HAP-1 (cell line): Measurements from ENCODE around the gene DBH.
"Not testable (repeated sequence)": the region's sequence is repeated elsewhere in the genome, so short reads cannot be mapped to it uniquely, and the experiment has no call there.

Source experiments
- DNase-seq, 2 experiments: peaks; one replicate each; pipeline ENCODE4 v3.0.0-alpha.2; 2016 to 2020; ENCODE audit warnings: low spot score in 2 of 2
- H3K27me3 ChIP-seq: fragments of 250-450 bp; sonication (Bioruptor Pico); 2 replicates; pipeline ENCODE4 v1.5.1; 2020; ENCODE audit warnings: low read depth, mild to moderate bottlenecking, moderate library complexity
- H3K36me3 ChIP-seq: fragments of 250-450 bp; sonication (Bioruptor Pico); replicated peaks from 2 replicates; pipeline ENCODE4 v1.5.1; 2020; ENCODE audit warnings: mild to moderate bottlenecking
- H3K4me1 ChIP-seq: fragments of 250-450 bp; sonication (Bioruptor Pico); 2 replicates; pipeline ENCODE4 v1.5.1; 2020; ENCODE audit warnings: mild to moderate bottlenecking
- H3K4me3 ChIP-seq: fragments of 250-450 bp; sonication (Bioruptor Pico); 2 replicates; pipeline ENCODE4 v1.5.1; 2020; ENCODE audit warnings: mild to moderate bottlenecking, moderate library complexity
- H3K9me3 ChIP-seq: fragments of 250-450 bp; sonication (Bioruptor Pico); 2 replicates; pipeline ENCODE4 v1.5.1; 2020; ENCODE audit warnings: mild to moderate bottlenecking, moderate library complexity
- in situ Hi-C: fragments of 300-500 bp; cut with MboI; formaldehyde crosslinking; loops from 3 replicates; pipeline ENCODE4 v1.14.3; 2020; ENCODE audit warnings: low sequenced_read_pairs, inconsistent platforms, mixed read lengths

The DBH gene

DNA sequence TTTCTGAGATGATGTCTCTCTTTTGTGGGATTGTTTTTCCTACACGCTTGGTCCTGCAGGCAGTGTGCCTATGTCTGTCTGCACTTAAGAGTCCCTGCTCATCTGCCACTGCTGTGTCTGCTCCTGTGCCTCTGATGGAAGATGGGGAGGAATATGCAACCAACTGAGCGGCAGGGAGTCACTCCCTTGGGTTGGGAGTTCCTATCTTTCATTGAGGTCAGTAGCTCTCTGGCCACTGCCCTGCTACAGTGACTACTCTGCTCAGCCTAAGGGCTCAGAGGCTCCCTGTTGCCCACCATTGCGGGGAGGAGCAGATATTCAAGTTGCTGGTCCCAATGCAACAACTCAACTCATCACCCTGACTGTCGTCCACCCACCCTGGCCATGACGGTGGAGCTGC, 13.6 kb upstream of the DBH start:
- Histone ChIP-seq H3K4me1 (no peaks in the 10 kb centered on the region), H3K27me3 (peaks cover 32% of the 10 kb centered on the region), H3K36me3 (no peaks in the 10 kb centered on the region), H3K4me3 (no peak overlapping the region), H3K9me3 (no peaks in the 10 kb centered on the region)
- in situ Hi-C loops: no loop called here
- DNase-seq: no peak

DNA sequence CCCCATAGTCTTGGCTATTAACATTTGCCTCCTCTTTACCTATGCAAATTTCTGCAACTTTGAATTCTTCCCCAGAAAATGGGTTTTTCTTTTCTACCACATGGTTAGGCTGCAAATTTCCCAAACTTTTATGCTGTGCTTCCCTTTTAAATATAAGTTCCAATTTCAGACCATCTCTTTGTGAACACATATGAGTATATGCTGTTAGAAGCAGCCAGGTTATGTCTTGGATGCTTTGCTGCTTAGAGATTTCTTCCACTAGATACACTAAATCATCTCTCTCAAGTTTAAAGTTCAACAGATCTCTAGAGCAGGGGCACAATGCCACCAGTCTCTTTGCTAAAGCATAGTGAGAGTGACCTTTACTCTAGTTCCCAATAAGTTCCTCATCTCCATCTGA, 10.2 kb upstream of the DBH start:
- H3K36me3 ChIP-seq, H3K4me3 ChIP-seq, H3K9me3 ChIP-seq, DNase-seq, in situ Hi-C loops, H3K4me1 ChIP-seq: not testable (repeated sequence)
- peaks cover 18% of the 10 kb centered on the region; the same call in 1 of the 2 replicates for H3K27me3 ChIP-seq

DNA sequence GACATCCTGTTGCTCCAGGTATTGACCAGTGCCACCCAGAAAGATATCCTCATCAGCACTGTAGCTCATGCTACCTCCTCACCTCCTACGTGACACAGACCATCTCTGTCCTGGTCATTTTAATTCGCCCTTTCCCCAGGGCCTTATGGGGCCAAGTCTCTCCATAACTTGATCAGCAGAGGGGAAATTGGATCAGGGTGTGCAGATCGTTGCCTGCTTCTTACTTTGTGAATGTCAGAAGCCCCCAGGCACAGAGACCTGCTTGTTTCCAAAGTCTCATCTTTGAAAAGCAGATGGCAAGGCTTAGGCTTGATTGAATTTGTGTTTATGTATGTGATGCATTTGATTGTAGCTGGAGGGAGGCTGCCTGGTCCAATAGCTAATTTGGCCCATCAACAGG, 8.8 kb upstream of the DBH start:
- H3K4me1 ChIP-seq: no peaks in the 10 kb centered on the region
- in situ Hi-C loops: no loop called here
- DNase-seq: no peak
- no peaks in the 10 kb centered on the region for H3K9me3 ChIP-seq
- no peak overlapping the region for H3K4me3 ChIP-seq
- H3K36me3 ChIP-seq: no peaks in the 10 kb centered on the region
- H3K27me3 ChIP-seq: peaks cover 8% of the 10 kb centered on the region; the same call in 1 of the 2 replicates

DNA sequence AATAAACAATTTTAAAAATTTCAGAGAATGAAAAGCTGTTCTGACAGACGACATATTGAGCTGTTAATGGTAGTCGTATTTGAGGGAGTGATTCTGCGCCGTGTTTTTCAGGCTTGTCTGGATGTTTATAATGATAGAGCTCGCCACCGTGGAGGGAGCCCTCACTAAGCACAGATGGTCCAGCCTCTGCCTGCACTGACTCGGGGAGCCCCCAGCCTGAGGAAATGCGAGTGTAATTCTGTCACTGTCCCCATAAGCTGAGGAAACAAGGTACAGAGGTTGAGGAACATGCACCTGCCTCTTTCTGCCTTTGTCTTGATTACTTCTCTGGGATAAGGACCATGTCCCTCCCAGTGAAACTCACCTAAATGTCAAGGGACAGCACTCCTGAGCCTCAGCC, 7.4 kb upstream of the DBH start:
- H3K27me3 ChIP-seq: no peaks in the 10 kb centered on the region

DNA sequence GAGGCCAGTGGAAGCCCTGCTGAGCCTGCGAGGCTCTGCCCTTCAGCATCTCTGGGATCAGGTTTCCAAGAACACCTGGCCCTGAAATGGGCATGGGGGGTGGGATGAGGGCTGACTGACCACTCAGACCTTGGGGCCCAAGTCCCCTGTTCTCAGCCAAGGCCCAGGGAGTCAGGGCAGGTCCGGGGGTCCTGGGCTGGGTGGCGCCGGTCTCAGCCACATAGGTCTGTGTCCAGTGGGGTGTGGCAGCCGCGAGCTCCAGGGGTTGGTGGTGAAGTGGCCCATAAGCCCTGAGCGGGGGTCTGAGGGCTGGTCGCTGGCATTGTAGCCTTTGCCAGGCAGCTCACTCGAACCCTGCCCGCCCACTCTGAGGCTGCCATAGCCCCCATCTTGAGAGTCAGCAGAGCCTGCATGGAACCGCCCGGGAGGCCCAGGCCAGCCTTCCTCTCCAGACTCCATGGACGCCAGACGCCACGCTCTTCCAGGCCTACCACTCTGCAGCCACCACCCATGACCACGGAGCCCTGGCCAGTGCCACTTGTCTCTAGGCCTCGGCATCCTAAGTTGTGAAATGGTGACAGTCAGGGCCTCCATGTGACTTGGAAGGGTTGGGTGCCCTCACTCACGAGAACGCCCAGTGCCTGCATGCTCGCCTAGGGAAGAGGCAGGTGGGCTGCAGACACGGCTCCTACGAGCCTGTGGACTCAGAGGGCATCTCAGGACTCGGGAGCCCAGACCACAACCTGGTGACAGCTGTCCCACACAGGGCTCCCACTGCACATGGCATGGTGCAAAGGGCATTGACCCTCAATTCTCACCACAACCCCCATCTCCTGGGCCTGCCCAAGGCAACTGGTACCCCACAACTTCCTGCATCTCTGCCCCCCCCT, 6.7 kb upstream of the DBH start:
- Histone ChIP-seq H3K4me1 (no peaks in the 10 kb centered on the region), H3K4me3 (no peak overlapping the region), H3K9me3 (no peaks in the 10 kb centered on the region), H3K36me3 (no peaks in the 10 kb centered on the region), H3K27me3 (no peaks in the 10 kb centered on the region; the same call in 1 of the 2 replicates)
- in situ Hi-C loops: no loop called here
- DNase-seq: no peak

More for the DNA sequence above, 7.4 kb upstream of the DBH start:
- Histone ChIP-seq H3K4me1 (no peaks in the 10 kb centered on the region), H3K9me3 (no peaks in the 10 kb centered on the region), H3K4me3 (no peak overlapping the region), H3K36me3 (no peaks in the 10 kb centered on the region)
- in situ Hi-C loops: no loop called here
- no peak for DNase-seq

DNA sequence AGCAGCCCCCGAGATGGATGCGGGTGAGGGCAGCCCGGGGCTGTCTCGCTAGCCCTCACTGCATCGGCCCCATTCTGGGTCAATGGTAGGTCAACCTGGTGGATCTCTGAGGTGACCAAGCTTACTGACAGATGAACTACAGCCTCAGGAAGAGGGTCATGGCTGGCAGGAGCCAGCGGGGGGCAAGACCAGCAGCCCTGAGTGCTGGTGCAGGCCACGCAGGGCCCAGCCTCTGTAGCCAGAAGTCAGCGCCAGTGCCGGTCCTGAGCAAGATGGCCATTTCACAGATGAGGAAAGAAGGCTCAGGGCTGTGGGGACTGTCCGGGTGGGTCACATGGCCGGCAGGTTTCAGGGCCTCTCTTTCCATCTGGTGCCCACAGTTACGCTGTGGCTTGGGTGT, 5.1 kb upstream of the DBH start:
- no peak overlapping the region for H3K4me3 ChIP-seq
- DNase-seq: no peak
- peaks cover 16% of the 10 kb centered on the region for H3K27me3 ChIP-seq
- H3K4me1 ChIP-seq: no peaks in the 10 kb centered on the region
- H3K9me3 ChIP-seq: no peaks in the 10 kb centered on the region
- in situ Hi-C loops: no loop called here
- H3K36me3 ChIP-seq: no peaks in the 10 kb centered on the region

DNA sequence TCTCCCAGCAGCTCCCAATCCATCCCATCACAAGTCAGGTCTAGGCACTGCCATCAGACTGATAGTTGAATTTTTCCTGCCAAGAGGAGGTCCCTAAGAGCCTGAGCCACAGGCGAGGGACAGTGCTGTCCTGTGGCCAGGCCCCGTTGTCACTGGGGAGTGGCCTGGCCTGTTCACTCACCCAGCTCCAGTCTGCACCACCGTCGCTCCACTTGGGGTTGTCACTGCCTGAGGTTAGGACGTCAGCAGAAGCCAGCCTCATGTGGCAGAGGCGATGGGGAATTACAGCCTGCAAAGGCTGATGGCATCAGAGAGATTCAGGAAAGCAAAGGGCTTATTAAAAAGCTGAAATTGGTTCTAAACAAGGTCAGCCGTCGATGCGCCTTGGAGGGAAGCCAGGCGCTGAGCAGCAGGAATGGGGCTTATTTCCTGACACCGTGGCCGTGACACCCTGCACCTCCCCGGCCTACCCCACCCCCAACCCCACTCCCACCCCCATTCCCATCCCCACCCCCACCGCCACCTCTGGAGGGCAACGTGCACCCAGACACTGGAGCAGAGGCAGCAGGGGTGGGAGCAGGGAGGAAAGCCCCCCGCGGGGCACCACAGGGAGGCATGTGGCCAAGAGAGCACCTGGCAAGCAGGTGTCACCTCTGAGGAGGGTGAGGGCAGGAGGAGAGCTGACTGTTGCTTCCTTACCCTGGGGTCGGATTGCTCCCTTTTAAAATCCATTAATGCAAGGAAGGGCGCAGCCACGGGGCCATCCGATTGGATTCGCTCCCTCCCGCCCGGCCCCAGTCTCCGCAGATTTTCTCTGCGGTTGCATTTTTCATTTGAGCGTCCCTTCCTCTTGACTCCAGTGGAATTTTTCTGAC, 3.1 kb upstream of the DBH start:
- Histone ChIP-seq H3K27me3 (peaks cover 36% of the 10 kb centered on the region), H3K4me1 (no peaks in the 10 kb centered on the region), H3K4me3 (no peak overlapping the region), H3K36me3 (no peaks in the 10 kb centered on the region), H3K9me3 (no peaks in the 10 kb centered on the region)
- no peak for DNase-seq
- in situ Hi-C loops: no loop called here

DNA sequence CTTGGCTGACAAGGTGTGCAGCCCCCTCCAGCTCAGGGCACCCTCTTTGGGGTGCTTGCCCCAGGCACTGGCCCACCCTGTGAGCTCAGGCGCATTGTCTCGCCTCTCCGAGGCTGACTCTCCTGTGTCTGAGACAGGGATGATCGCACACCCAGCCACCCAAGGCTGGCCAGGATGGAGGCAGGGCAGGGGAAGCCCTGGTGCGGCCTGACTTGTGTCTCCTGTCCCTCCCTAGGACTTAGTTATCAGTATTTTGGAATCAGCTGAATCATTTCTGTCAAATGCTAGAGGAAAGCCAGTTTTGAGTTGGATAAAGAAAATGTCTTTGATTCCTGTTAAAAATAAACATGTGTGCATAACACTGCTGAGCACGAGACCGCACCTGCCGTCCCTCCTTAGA, 2.5 kb upstream of the DBH start:
- no peaks in the 10 kb centered on the region for H3K4me1 ChIP-seq
- no peaks in the 10 kb centered on the region for H3K9me3 ChIP-seq
- H3K36me3 ChIP-seq: no peaks in the 10 kb centered on the region
- no peak for DNase-seq
- in situ Hi-C loops: no loop called here
- H3K27me3 ChIP-seq: peaks cover 38% of the 10 kb centered on the region
- H3K4me3 ChIP-seq: no peak overlapping the region

DNA sequence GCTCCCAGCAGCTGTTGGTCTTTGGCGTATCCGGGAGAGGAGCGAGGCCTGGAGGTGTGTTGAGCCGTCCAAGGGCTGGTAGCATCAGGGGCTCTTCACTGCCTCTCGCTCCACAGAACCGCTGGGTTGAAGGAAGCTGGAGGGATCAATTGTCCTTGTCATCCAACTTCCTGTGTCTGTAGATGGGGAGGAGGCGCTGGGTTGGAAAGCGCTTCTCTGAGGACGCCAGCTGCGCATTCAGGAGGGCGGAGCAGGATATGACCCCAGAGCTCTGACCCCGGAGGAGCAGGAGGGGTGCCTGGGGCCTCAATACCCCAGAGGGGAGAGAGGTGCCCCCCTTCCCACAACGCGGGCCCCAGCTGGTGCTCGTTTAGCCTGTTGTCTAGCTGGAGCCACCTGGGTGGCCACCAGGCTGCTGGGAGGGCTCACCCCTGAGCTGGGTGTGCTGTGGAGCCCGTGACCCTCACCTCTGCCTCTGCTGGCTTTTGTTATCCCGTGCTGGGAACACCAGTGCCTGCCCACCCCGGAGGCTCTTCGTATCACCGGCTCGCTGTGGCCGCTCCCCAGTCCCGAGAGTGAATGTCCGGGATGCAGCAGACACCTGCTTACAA, 2.0 kb upstream of the DBH start:
- Histone ChIP-seq H3K27me3 (peaks cover 40% of the 10 kb centered on the region), H3K9me3 (no peaks in the 10 kb centered on the region), H3K36me3 (no peaks in the 10 kb centered on the region), H3K4me3 (no peak overlapping the region), H3K4me1 (no peaks in the 10 kb centered on the region)
- no peak for DNase-seq
- in situ Hi-C loops: no loop called here

DNA sequence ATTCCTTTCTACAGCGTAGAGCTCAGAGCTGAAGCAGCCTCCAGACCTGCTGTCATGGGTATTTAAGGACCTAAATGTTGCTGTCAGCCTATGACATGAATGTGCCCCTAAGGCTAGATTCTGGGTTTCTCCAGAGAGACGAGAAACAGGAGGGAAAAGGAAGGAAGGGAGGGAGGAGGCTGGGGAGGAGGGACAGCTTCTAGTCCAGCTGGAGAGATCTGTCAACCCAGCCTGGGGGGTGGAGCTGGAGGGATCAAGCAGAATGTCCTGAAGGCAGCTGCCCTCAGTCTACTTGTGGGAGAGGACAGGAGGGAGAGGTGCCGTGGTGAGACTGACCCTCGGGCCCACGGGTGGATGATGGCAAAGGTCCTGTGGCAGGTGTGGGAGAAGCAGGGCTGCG, 1.1 kb upstream of the DBH start:
- H3K36me3 ChIP-seq: no peaks in the 10 kb centered on the region
- no peaks in the 10 kb centered on the region for H3K4me1 ChIP-seq
- in situ Hi-C loops: no loop called here

DNA sequence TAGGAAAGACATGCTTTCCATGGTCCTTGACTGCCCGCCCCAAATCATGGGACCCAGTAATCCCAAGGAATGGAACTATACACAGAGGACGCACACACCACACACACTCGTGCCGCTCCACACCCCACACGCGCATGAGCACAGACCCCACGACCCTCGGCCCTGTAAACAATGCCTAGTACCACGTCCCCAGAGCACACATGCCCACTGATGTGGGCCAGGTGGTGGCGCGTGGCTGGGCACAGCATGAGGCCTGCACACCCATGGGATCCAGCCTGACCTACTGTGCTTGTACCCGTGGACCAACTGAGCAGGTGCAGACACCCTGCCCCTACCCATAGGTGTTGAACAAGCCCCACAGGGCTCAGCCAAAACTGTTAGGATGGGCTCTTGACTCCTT, 739 bp downstream of the DBH start:
- Histone ChIP-seq H3K27me3 (peaks cover 64% of the 10 kb centered on the region), H3K4me1 (no peaks in the 10 kb centered on the region), H3K36me3 (no peaks in the 10 kb centered on the region), H3K9me3 (no peaks in the 10 kb centered on the region), H3K4me3 (no peak overlapping the region)
- DNase-seq: no peak
- in situ Hi-C loops: no loop called here

More for the DNA sequence above, 1.1 kb upstream of the DBH start:
- no peak for DNase-seq
- Histone ChIP-seq H3K4me3 (no peak overlapping the region), H3K9me3 (no peaks in the 10 kb centered on the region), H3K27me3 (peaks cover 49% of the 10 kb centered on the region)

DNA sequence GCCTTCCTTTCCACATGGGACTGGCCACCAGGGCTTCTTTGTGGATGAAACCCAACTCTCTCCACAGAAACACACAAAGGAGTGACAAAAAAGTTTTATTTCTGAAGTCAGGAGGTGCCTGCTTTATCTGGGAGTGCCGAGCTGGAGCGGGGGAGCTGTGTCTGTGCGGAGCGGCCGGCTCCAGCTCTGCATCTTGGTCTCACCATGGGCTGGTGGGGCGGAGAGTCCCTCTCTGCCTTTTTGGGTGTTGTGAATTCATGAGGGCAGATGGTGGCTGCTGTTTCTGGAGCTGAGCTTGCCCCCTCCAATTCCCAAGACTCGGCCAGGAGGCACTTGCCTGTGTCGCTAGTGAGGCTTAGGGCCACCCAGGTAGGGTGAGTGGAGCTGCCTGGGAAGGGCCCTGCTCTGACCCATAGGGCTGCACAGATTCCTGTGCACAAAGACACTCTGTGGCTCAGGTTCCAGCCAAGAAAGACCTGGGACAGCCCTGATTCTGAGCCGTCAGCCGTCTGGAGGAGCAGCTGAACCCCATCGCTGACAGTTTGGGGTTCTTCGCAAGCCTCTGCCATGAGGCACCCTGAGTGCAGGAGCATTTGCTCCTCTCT, 1.4 kb downstream of the DBH start:
- no peaks in the 10 kb centered on the region for H3K36me3 ChIP-seq
- in situ Hi-C loops: no loop called here
- H3K4me3 ChIP-seq: no peak overlapping the region
- peaks cover 70% of the 10 kb centered on the region for H3K27me3 ChIP-seq
- no peak for DNase-seq
- H3K9me3 ChIP-seq: no peaks in the 10 kb centered on the region
- H3K4me1 ChIP-seq: no peaks in the 10 kb centered on the region

DNA sequence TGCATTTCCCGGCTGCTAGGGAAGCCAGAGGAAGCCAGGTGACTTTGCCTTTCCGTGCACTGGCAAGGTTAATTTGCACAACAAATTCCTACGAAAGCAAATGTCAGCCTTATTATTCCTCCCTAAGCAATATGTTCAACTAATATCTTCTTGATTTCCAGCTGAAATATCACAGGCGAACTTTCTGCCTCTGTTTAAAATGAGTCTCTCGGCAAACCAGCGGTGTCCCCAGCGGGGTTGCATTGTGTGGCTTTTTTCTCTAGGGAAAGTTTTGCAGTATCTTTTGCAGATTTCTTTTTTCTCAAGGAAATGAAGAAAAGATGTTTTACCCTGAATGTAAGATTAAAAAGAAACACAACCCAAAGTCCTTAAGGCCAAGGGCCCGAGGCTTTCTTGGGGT, 1.9 kb downstream of the DBH start:
- Histone ChIP-seq H3K27me3 (peaks cover 74% of the 10 kb centered on the region), H3K36me3 (no peaks in the 10 kb centered on the region), H3K4me3 (no peak overlapping the region), H3K4me1 (no peaks in the 10 kb centered on the region), H3K9me3 (no peaks in the 10 kb centered on the region)
- in situ Hi-C loops: no loop called here
- no peak for DNase-seq
